Measurements from ENCODE around the gene GTF2F2.

DNA sequence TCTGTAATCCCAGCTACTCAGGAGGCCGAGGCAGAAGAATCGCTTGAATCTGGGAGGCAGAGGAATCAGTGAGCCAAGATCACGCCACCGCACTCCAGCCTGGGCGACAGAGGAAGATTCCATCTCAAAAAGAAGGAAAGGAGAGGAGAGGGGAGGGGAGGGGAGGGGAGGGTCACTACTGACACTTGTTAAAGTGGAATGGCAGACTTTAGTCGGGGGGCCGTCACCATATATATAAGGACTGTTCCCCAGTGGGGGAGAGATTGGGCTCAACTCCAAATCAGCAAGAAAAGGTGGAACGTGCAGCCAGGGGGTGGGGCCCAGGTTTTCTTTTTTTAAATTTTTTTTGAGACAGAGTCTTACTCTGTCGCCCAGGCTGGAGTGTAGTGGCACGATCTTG lies 194.5 kb downstream of the GTF2F2 start:
- TF ChIP-seq, protein P1, sequence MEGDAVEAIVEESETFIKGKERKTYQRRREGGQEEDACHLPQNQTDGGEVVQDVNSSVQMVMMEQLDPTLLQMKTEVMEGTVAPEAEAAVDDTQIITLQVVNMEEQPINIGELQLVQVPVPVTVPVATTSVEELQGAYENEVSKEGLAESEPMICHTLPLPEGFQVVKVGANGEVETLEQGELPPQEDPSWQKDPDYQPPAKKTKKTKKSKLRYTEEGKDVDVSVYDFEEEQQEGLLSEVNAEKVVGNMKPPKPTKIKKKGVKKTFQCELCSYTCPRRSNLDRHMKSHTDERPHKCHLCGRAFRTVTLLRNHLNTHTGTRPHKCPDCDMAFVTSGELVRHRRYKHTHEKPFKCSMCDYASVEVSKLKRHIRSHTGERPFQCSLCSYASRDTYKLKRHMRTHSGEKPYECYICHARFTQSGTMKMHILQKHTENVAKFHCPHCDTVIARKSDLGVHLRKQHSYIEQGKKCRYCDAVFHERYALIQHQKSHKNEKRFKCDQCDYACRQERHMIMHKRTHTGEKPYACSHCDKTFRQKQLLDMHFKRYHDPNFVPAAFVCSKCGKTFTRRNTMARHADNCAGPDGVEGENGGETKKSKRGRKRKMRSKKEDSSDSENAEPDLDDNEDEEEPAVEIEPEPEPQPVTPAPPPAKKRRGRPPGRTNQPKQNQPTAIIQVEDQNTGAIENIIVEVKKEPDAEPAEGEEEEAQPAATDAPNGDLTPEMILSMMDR (IDR thresholded peaks at IDR 0.05): no peak
- no peak for TF ChIP-seq POLR2A (IDR thresholded peaks at IDR 0.05)

All from ovary (tissue), 3 donors.